HG03108 (cell line): ENCODE data around the gene HOXA9.

Experiments
- ATAC-seq: cut with Tn5 transposase; IDR thresholded peaks from one replicate; pipeline ENCODE4 v1.9.1; 2021; ENCODE audit warnings: moderate library complexity; ENCODE audit not compliant: unreplicated experiment

Gene HOXA9

GRCh38 chr7:27177795-27178320 lies 12.5 kb upstream of the HOXA9 start:
- ATAC-seq = no peak

- no peak for ATAC-seq
Observed at GRCh38 chr7:27176962-27177794, 11.8 kb upstream of the HOXA9 start.

- no peak for ATAC-seq
Observed at GRCh38 chr7:27176524-27176845, 11.1 kb upstream of the HOXA9 start.

DNA sequence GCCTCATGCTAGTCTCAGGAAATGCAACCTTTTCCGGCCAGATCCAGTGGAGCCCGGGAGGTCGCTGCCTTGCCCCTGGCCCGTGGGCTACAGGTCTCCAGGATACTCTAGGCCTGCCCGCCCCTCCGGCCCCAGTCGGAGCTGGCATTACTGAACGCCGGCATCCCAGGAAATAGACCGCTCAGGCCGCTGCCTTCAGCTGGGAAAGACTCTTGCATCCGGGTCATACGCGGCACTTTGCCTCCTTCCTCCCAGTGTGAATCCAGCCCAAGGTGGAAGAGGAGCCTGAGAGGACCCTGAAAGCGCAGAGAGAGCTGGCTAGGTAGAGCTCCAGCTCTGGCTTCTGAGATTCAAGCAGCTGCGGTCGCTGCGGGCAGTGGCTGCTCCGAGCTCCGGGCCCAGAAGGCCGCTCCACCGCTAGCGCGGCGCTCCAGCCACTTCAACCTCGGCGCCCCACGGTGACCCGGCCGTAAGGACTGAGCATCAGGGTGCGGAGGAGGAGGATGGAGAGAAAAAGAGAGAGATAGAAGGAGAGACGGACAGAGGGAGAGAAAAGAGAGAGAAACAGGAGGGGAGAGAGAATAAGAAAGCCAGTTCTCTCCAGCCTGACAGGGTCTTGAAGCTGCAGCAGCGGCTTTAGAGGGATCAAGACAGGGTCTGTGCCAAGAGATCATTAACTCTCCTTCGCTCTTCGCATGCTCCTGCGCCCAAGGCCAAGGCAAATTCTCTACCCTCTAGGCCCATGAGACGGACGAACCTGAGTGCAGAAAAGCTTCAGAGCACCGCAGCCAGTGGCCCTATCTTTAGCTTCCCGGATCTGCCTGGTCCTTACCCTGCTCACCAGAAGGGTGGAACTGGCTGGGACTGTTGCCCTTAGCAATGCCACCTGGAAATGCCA lies 10.5 kb upstream of the HOXA9 start:
- ATAC-seq = no peak

DNA sequence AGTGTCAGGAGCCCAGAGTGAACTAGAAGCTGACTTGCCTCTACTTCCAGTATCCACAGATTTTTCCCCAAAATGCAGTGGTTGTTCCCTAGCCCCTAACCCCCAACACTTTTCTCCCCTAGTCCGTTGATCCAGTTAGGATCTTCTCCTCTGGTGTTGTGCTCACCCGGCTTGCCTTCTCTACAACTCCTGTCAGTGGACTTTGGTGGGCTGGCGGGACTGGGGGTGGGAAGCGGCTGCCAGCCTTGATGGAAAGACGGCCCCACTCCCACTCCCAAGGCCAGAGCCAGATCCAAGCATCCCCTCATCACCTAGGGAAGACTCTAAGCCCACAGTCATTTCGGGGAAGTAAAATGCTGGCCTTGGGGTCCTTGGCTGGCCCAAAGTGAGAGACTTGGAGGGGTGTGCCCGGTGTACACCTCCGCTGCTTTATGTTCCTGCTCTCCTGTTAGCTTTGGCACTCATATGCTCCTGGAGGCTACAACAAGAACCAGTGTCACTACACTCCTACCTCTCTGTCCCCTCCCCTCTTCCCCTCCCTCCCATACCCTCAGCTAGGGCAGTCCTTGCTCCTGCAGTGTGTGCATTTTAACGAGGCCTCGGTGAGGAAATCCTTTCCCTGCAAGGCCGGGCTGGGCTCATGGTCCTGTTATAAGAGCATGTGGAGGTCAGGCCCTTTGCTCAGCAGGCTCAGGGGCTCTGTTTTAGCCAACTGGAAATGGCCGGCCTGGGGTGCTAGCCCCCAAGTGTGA lies 9.7 kb upstream of the HOXA9 start:
- ATAC-seq = no peak

DNA sequence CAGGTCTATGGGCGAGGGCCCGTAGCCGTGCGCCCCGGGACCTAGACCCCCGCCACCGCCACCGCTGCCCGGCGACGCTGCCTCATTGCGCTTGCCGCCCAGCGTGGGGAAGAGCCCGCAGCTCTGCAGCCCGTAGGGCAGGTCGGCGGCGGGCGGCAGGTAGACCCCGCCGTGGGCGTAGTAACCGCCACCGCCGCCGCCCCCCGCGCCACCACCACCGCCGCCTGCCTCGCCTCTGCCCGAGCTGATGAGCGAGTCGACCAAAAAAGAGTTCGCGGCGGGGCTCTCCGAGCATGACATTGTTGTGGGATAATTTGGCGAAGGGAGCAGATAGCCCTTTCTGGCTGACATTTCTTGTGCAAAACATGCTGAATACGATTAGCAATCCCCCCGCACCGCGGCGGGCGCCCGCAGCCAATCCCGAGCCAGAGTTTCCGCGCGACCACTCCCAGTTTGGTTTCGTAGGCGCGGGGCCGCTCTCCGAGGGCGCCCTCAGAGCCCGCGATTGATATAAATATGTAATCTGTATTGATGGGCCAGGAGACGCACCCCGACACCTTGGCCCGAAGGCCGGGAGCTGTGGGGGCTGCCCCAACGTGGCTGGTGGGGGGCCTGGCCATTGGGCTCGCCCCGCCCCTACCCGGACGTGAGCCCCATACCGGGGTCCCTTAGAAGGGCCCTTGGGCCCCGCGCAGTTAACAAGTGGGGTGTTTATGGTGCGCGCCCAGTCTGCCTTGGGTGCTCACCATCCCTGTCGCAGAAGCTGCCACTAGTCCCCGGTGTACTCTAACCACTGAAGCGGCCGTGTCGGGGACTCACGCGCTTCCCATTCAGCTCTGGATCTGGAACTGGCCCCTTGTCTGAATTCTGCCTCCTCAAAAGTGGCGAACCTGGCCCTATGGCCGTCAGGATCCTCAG lies 8.9 kb upstream of the HOXA9 start, which contains the start of gene HOXA10:
Gene HOXA10 (minus strand): TSS at position 365 of the 918 bp plus-strand sequence. CDS start 14 bp downstream, at position 351.
- no peak for ATAC-seq

DNA sequence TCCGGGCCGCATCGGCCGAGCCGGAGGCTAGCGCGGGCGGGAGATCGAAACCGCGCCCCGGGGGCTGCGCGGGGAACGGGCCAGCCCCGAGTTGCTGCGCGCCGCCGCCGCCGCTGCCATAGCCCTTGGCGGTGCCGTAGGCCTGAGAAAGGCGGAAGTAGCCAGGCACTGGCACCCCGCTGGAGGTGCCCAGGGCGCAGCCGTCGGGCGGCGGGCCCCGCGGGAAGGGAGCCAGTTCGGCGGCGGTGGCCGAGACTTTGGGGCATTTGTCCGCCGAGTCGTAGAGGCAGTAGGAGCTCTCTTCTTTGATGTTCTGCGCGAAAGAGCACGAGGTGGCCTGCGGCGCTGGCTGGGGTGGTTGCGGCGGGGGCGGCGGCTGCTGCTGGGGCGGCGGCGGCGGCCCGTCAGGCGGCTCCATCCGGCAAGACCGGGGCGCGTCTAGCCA lies 8.2 kb upstream of the HOXA9 start:
- ATAC-seq = no peak

DNA sequence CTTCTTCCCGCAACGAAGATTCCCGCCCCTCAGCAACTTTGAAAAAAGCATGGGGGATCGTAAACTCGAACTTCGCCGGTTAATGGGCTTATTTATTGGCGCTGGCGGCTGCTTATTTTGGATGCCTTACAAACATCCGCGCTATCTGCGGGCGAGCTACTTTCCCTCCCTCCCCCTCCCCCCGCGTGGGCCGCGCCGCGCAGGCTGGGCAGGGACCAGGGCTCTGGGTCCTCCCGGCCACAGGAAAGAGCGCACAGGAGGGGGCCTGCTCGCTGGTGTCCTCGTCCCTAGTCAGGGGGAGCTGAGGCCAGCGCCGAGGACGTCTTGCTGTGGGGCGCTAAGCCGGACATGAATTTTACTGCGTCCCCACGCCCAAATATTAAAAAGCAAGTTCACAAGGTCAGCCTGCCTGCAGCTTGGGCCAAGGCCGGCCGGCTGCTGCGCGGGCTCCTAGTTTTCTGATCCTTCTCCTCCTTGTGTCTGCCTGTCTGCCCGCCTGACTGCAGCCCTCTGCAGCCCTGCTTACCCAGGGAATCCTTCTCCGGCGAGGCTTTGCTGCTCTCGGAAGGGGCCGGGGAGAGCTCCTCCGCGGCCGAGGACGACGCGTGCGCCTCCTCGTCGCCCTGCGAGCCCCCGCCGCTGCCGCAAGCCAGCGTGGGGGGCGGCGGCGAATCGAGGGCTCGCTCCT lies 7.6 kb upstream of the HOXA9 start:
- no peak for ATAC-seq

GRCh38 chr7:27172315-27172774 lies 7.0 kb upstream of the HOXA9 start:
- no peak for ATAC-seq

GRCh38 chr7:27171637-27172314 lies 6.4 kb upstream of the HOXA9 start:
- ATAC-seq = no peak

GRCh38 chr7:27171325-27171636 lies 5.9 kb upstream of the HOXA9 start:
- no peak for ATAC-seq

DNA sequence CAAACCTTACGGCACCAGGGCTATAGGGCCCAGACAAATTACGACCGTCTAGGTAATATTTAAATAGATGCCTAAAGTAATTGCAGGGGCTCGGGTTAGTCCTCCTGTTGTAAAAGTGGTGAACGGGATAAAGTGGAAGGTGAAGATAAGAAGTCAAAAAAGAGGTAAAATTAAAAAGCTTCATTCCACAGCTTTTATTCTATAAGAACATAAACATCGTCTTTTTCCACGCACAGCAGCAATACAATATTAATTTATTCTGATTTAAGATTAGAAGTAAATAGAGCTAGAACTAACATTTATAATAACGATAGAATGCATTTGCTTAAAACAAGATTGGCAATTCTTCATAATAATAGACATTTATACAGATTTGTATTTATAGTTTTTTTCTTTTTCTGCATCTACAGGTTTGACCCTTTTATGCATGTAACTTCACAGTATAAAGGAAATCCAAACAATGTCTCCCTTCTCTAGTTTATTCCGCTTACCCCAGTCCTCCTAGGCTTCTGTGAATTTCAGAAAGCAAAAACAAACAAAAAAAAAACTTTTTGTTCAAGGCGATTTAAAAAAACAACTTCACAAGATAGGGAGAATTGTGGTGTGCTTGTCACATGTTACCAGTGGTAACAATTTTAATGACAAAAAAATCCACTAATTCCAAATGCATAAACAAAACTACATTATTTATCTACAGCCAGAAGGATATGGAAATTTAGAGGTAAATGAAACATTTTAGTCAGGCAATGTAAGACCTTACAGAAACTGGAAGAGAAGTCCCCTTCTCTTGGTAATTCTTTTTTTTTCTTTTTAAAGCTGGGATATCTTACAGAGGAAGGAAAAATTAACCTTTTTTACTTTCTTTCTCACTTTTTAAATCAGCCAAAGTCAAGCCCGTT lies 5.3 kb upstream of the HOXA9 start:
- no peak for ATAC-seq

- no peak for ATAC-seq
Observed at GRCh38 chr7:27169658-27170425, 4.5 kb upstream of the HOXA9 start.

DNA sequence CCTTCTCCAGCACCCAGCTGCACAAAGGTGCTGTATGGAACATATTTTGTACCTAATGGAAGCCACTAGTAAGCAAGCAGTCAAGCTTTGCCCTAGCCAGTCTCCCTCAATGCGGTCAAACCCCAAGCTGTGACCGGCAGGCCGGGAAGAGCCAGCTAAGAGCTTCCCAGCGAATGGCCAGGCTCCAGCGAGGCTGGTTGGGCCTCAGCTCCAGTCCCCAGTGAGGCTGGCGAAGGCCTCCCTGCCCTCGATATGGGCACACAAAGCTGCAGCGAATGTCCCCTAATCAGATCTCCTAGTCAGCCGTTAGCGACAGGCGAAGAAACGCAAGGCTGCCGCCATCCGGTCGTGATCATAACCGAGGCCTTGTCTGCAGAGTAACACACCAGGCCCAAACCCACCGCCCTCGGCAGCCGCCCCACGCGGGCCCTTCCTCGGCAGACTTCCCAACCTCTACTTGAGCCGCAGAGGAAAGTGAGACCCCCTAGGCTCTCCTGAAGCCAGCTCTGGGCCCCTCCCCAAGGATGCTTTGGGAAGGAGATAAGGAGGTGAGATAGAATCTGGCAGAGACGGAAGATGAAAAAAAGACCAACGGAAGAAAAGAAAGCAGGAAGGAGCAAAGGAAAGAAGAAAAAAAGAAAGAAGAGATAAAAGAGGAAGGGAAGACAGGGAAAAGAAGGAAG lies 3.1 kb upstream of the HOXA9 start:
- no peak for ATAC-seq

DNA sequence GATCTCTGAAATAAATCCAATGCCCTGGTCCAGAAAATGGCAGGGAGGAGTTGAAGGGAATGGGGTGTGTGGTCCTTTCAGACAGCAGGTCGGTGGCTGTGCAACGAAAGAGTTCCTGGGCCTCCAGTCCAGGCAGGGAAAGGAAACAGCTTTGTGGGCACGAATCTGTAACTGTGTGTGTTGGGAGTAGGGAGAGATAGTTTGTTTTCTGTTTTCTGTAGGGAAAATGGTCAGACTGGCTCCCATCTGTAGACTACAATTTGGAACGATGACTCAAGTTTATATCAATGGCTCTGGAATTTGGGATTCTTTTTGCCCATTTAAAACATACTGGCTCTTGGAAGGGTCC lies 2.6 kb upstream of the HOXA9 start:
- no peak for ATAC-seq
